ENCODE results near the gene CACHD1.
"Not testable (repeated sequence)": the region's sequence is repeated elsewhere in the genome, so short reads cannot be mapped to it uniquely, and the experiment has no call there.

The CACHD1 gene

DNA sequence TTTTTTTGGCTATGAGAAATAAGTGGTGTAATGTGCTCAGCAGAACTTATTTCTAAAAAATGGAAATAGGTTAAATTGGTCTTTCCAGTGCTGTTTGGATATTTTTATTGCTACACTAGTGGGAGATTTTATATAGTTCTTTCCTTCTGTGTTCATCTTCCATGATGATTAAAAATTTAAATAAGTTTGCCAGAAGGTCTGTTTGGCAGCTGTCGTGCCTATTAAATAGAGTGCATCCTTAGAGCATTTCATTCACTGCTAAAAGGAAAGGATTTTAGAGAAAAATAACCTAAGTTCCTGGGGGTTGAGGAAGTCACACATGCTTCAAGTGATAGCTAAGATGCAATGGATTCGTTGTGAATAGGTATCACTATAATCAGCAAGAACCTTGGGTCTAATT lies 245.3 kb downstream of the CACHD1 start:
- no peak for DNase-seq (ENCODE audit: low spot score)

DNA sequence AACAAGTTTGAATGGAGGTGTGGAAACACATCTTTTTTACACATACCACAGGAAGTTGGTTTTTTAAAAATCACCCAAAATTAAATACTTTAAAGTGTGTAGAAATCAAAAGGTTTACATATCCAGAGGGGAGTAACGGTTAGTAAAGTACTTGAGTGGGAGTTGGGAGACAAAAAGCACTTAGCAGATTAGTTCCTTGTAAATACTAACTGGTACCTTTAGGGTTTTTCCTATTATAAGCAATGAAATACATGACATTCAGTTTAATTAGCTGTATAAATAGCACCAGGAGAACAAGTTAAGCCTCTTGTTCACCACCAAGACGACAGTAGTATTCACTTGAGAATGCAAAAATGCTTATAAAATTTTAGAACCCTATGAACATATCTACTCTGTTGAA lies 251.2 kb downstream of the CACHD1 start:
- H3K4me3 ChIP-seq: no peak overlapping the region
- H3K27ac ChIP-seq: no peak overlapping the region
- TF ChIP-seq, protein P1, sequence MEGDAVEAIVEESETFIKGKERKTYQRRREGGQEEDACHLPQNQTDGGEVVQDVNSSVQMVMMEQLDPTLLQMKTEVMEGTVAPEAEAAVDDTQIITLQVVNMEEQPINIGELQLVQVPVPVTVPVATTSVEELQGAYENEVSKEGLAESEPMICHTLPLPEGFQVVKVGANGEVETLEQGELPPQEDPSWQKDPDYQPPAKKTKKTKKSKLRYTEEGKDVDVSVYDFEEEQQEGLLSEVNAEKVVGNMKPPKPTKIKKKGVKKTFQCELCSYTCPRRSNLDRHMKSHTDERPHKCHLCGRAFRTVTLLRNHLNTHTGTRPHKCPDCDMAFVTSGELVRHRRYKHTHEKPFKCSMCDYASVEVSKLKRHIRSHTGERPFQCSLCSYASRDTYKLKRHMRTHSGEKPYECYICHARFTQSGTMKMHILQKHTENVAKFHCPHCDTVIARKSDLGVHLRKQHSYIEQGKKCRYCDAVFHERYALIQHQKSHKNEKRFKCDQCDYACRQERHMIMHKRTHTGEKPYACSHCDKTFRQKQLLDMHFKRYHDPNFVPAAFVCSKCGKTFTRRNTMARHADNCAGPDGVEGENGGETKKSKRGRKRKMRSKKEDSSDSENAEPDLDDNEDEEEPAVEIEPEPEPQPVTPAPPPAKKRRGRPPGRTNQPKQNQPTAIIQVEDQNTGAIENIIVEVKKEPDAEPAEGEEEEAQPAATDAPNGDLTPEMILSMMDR (IDR thresholded peaks at IDR 0.05): no peak
- no peak for DNase-seq (ENCODE audit: low spot score)

More for the DNA sequence above, 245.3 kb downstream of the CACHD1 start:
- TF ChIP-seq, protein P1 (IDR thresholded peaks at IDR 0.05): no peak
- H3K27ac ChIP-seq: no peak overlapping the region
- H3K4me3 ChIP-seq: no peak overlapping the region

DNA sequence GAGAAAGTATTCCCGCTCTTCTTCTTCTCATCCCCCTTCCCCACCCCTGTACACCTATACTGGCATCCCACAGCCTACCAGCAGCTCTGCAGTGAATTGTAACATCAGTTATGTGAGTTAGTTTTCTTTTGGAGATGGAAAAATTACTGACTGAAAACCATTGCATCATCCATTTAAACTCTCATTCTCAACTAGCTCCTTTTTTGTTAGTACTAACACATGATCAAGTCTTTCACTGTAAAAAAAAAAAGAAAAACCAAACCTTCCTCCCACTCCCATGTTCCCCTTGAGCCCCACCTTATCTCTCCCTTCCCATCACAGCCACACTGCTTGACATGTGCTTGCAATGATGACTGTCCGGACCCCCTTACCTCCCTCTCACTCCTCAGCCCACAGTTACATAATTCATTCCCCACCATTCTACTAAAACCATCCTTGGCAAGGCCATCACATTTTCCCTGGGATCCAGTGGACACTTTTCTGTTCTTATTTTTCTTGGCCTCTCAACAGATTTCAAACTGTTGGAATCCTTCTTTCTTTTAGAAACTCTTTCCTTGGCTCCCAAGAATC lies 251.7 kb downstream of the CACHD1 start:
- no peak for DNase-seq (ENCODE audit: low spot score)
- TF ChIP-seq, protein P1 (IDR thresholded peaks at IDR 0.05): no peak
- no peak overlapping the region for H3K27ac ChIP-seq
- no peak overlapping the region for H3K4me3 ChIP-seq

DNA sequence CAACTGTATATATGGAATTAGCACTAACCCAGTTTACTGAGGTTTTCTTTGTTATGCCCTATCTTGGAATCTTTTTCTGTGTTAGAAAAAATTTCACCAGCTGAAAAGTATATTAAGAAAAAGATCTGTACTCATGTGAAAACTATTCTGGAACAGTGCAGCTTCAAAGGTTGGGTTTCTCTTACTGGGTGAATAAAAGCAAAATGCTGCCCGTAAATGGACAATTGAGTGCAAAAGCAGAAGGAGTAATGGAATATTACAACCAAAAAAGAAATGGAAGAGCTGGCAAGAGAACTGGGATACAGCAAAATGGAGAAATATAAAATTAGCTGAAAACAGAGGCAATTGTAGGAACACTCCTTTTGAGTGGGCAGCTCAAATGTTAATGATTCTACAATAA lies 257.9 kb downstream of the CACHD1 start:
- no peak for DNase-seq (ENCODE audit: low spot score)
- peak overlapping the region in 1 of 2 donors; percentile 69 for H3K27ac ChIP-seq
- no peak overlapping the region for H3K4me3 ChIP-seq
- TF ChIP-seq, protein P1 (IDR thresholded peaks at IDR 0.05): no peak

DNA sequence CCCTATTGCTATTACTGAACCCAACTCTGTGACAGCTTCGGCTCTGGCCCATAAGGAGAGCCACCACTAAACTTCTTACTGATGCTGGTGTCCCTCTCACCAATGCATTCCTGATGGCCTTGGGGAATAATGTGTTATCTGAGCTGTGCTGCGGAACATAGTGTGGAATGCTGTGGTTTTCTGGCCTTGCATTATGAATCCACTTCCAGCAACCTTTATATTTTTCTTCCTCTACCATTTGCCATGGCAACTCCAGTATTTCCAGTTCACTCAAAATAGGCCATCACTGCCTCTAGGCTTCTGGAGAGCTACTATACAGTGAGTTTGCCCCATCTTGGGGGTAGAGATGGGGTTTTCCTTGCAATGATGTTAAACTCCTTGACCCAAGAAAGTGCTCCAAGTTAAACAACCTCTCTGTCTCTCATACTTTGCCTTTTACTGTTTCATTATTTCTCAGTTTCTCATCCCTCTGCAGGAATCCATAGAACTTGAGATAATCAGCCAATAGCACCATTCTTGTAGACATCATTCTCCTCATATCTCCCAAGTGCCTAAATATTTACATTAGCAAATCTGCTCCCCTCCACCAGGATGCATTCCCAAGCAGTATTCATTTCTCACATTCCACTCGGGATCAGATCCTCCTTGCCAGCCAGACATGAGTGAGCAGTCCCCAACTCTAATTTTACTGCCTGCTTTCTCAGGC lies 263.8 kb downstream of the CACHD1 start:
- H3K27ac ChIP-seq: peak overlapping the region in 1 of 2 donors; percentile 36
- no peak for DNase-seq (ENCODE audit: low spot score)
- TF ChIP-seq, protein P1 (IDR thresholded peaks at IDR 0.05): no peak
- H3K4me3 ChIP-seq: no peak overlapping the region

DNA sequence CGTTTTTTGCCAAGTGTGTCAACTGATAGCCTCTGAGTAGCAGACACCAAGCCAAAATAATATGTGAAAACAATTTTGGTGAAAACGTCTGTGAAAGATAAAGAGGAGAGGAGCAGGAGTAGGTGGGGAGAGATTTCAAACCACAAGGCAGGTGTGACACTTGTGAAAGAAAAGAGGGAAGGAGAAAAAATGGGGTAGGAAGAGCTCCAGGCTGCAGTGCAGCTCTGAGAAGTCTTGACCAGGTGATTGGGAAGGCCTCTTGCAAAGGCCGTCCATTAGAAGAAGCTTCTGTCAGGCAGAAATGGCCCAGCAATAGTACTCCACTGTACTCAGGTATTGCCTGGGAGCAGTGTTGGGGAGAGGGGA lies 264.3 kb downstream of the CACHD1 start:
- H3K4me3 ChIP-seq: no peak overlapping the region
- TF ChIP-seq, protein P1 (IDR thresholded peaks at IDR 0.05): no peak

DNA sequence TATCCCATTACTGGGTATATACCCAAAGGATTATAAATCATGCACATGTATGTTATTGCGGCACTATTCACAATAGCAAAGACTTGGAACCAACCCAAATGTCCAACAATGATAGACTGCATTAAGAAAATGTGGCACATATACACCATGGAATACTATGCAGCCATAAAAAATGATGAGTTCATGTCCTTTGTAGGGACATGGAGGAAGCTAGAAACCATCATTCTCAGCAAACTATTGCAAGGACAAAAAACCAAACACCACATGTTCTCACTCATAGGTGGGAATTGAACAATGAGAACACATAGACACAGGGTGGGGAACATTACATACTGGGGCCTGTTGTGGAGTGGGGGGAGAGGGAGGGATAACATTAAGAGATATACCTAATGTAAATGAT lies 270.8 kb downstream of the CACHD1 start:
- H3K4me3 ChIP-seq; H3K27ac ChIP-seq; DNase-seq (ENCODE audit: low spot score): not testable (repeated sequence)

More for the DNA sequence above, 264.3 kb downstream of the CACHD1 start:
- H3K27ac ChIP-seq: peak overlapping the region in 1 of 2 donors; percentile 36
- DNase-seq (ENCODE audit: low spot score): no peak
